Hematopoietic multipotent progenitor cell treated with erythropoietin and hydrocortisone succinate and interleukin-3 and kit ligand, for 6 days (in vitro differentiated cells): ENCODE measurements around the gene RANBP17.

Experiments
- DNase-seq: peaks from one replicate; pipeline ENCODE4 v3.0.0-alpha.2; 2015

The RANBP17 gene

GRCh38 chr5:171306781-171307591, 445.2 kb downstream of the RANBP17 start:
- DNase-seq: peak; percentile 51

GRCh38 chr5:171307789-171308452, 446.1 kb downstream of the RANBP17 start:
- DNase-seq: no peak

- DNase-seq: peak; percentile 77
Measured at GRCh38 chr5:171308453-171309275, 446.8 kb downstream of the RANBP17 start, which contains the start of gene TLX3. Gene TLX3, plus strand, starts transcription at chr5:171309248. Its CDS starts 118 bp downstream, at chr5:171309366.

GRCh38 chr5:171309276-171310211, 447.7 kb downstream of the RANBP17 start:
- DNase-seq: no peak

- peak; percentile 76 for DNase-seq
Measured at GRCh38 chr5:171310212-171310818, 448.5 kb downstream of the RANBP17 start.

GRCh38 chr5:171310819-171311321, 449.1 kb downstream of the RANBP17 start:
- DNase-seq: no peak

- DNase-seq: peak; percentile 57
Measured at GRCh38 chr5:171311322-171312077, 449.7 kb downstream of the RANBP17 start.

GRCh38 chr5:171312129-171312974, 450.5 kb downstream of the RANBP17 start:
- DNase-seq: no peak

GRCh38 chr5:171313481-171314206, 451.8 kb downstream of the RANBP17 start:
- DNase-seq: no peak

GRCh38 chr5:171314728-171315385, 453.0 kb downstream of the RANBP17 start:
- DNase-seq: no peak

- DNase-seq: no peak
Measured at GRCh38 chr5:171315386-171315891, 453.6 kb downstream of the RANBP17 start.

- DNase-seq: no peak
Measured at GRCh38 chr5:171315925-171316257, 454.1 kb downstream of the RANBP17 start.

GRCh38 chr5:171316258-171317121, 454.7 kb downstream of the RANBP17 start:
- DNase-seq: no peak

GRCh38 chr5:171317230-171317629, 455.4 kb downstream of the RANBP17 start:
- DNase-seq: peak; percentile 76

GRCh38 chr5:171318026-171318425, 456.2 kb downstream of the RANBP17 start:
- DNase-seq: no peak

GRCh38 chr5:171321447-171321846, 459.6 kb downstream of the RANBP17 start:
- DNase-seq: no peak

- DNase-seq: no peak
Measured at GRCh38 chr5:171322527-171322926, 460.7 kb downstream of the RANBP17 start.
